Measurements from ENCODE around the gene RBBP5.

RBBP5 gene

GRCh38 chr1:205077158-205077933 lies 44.4 kb downstream of the RBBP5 start:
- no peak for TF ChIP-seq CTCF (IDR thresholded peaks at IDR 0.05; ENCODE audit: poor library complexity, severe bottlenecking)
- Histone ChIP-seq H3K9me3 (ENCODE audit: severe bottlenecking) (no peaks in the 10 kb centered on the region), H3K36me3 (ENCODE audit: low read depth) (no peaks in the 10 kb centered on the region), H3K27me3 (ENCODE audit: insufficient read depth, poor library complexity, severe bottlenecking) (no peaks in the 10 kb centered on the region), H3K4me3 (ENCODE audit: severe bottlenecking) (no peak overlapping the region), H3K27ac (ENCODE audit: poor library complexity, severe bottlenecking) (no peak overlapping the region), H3K4me1 (ENCODE audit: insufficient read depth, poor library complexity, severe bottlenecking) (no peaks in the 10 kb centered on the region)
- ATAC-seq (ENCODE audit: low read depth) (no peak), DNase-seq (ENCODE audit: low spot score) (no peak)

- DNase-seq (ENCODE audit: low spot score) (no peak), ATAC-seq (ENCODE audit: low read depth) (no peak)
- no peaks in the 10 kb centered on the region for H3K4me1 ChIP-seq (ENCODE audit: insufficient read depth, poor library complexity, severe bottlenecking)
- H3K27me3 ChIP-seq (ENCODE audit: insufficient read depth, poor library complexity, severe bottlenecking) = no peaks in the 10 kb centered on the region
- H3K9me3 ChIP-seq (ENCODE audit: severe bottlenecking) = no peaks in the 10 kb centered on the region
- no peak for TF ChIP-seq CTCF (IDR thresholded peaks at IDR 0.05; ENCODE audit: poor library complexity, severe bottlenecking)
- no peak overlapping the region for H3K27ac ChIP-seq (ENCODE audit: poor library complexity, severe bottlenecking)
- H3K36me3 ChIP-seq (ENCODE audit: low read depth) = no peaks in the 10 kb centered on the region
- no peak overlapping the region for H3K4me3 ChIP-seq (ENCODE audit: severe bottlenecking)
These were observed 45.5 kb downstream of the RBBP5 start for GRCh38 chr1:205076245-205076761.

- ATAC-seq (ENCODE audit: low read depth) = no peak
- no peak for TF ChIP-seq CTCF (IDR thresholded peaks at IDR 0.05; ENCODE audit: poor library complexity, severe bottlenecking)
These were observed 46.1 kb downstream of the RBBP5 start for GRCh38 chr1:205075642-205076155.

GRCh38 chr1:205074513-205074912 lies 47.3 kb downstream of the RBBP5 start:
- no peak for DNase-seq (ENCODE audit: low spot score)
- no peak for TF ChIP-seq CTCF (IDR thresholded peaks at IDR 0.05; ENCODE audit: poor library complexity, severe bottlenecking)
- no peak for ATAC-seq (ENCODE audit: low read depth)
- H3K9me3 ChIP-seq (ENCODE audit: severe bottlenecking) = no peaks in the 10 kb centered on the region
- no peak overlapping the region for H3K27ac ChIP-seq (ENCODE audit: poor library complexity, severe bottlenecking)
- H3K27me3 ChIP-seq (ENCODE audit: insufficient read depth, poor library complexity, severe bottlenecking) = no peaks in the 10 kb centered on the region
- H3K36me3 ChIP-seq (ENCODE audit: low read depth) = no peaks in the 10 kb centered on the region
- H3K4me1 ChIP-seq (ENCODE audit: insufficient read depth, poor library complexity, severe bottlenecking) = no peaks in the 10 kb centered on the region
- no peak overlapping the region for H3K4me3 ChIP-seq (ENCODE audit: severe bottlenecking)

More at GRCh38 chr1:205075642-205076155, 46.1 kb downstream of the RBBP5 start:
- Histone ChIP-seq H3K27ac (ENCODE audit: poor library complexity, severe bottlenecking) (no peak overlapping the region), H3K9me3 (ENCODE audit: severe bottlenecking) (no peaks in the 10 kb centered on the region), H3K4me3 (ENCODE audit: severe bottlenecking) (no peak overlapping the region), H3K36me3 (ENCODE audit: low read depth) (no peaks in the 10 kb centered on the region), H3K4me1 (ENCODE audit: insufficient read depth, poor library complexity, severe bottlenecking) (no peaks in the 10 kb centered on the region), H3K27me3 (ENCODE audit: insufficient read depth, poor library complexity, severe bottlenecking) (no peaks in the 10 kb centered on the region)
- no peak for DNase-seq (ENCODE audit: low spot score)

- Histone ChIP-seq H3K36me3 (ENCODE audit: low read depth) (no peaks in the 10 kb centered on the region), H3K4me1 (ENCODE audit: insufficient read depth, poor library complexity, severe bottlenecking) (no peaks in the 10 kb centered on the region), H3K27me3 (ENCODE audit: insufficient read depth, poor library complexity, severe bottlenecking) (no peaks in the 10 kb centered on the region), H3K9me3 (ENCODE audit: severe bottlenecking) (no peaks in the 10 kb centered on the region), H3K27ac (ENCODE audit: poor library complexity, severe bottlenecking) (no peak overlapping the region), H3K4me3 (ENCODE audit: severe bottlenecking) (no peak overlapping the region)
- DNase-seq (ENCODE audit: low spot score) = no peak
- ATAC-seq (ENCODE audit: low read depth) = no peak
- no peak for TF ChIP-seq CTCF (IDR thresholded peaks at IDR 0.05; ENCODE audit: poor library complexity, severe bottlenecking)
These were observed 47.7 kb downstream of the RBBP5 start for GRCh38 chr1:205074084-205074483.

Measured in RWPE2 (cell line).